Measurements from ENCODE around the gene ITFG2. TPM values are rescaled to one million over a fixed set of nuclear protein-coding genes. Genes with fewer than 3 reads are reported as not detected.

The ITFG2 gene
- total RNA-seq, 1 experiment from 2014 or later: 41.6 TPM

GRCh38 chr12:2854669-2855453 is 42.4 kb downstream of the ITFG2 start:
- Histone ChIP-seq H2BK5ac (ENCODE audit: insufficient read length, low read length) (no peak overlapping the region), H4K91ac (ENCODE audit: insufficient read length, low read depth, low read length) (no peak overlapping the region), H3K4me1 (ENCODE audit: insufficient read depth, low read length) (no peaks in the 10 kb centered on the region), H2AK5ac (ENCODE audit: insufficient read length, low read length) (no peak overlapping the region), H3K56ac (ENCODE audit: insufficient read length, low read depth, low read length) (no peak overlapping the region), H3K79me1 (ENCODE audit: insufficient read depth, low read depth, low read length, poor library complexity, severe bottlenecking) (no peaks in the 10 kb centered on the region), H4K5ac (ENCODE audit: insufficient read length, low read depth, low read length) (no peak overlapping the region), H3K14ac (ENCODE audit: insufficient read depth, low read length) (no peak overlapping the region), H3K23me2 (ENCODE audit: insufficient read length, low read depth, low read length, poor library complexity, severe bottlenecking) (no peaks in the 10 kb centered on the region), H3K18ac (ENCODE audit: insufficient read length, low read depth, low read length) (no peak overlapping the region), H3K27ac (ENCODE audit: insufficient read length, low read depth, low read length) (no peak overlapping the region), H2BK20ac (ENCODE audit: low read depth, low read length, poor library complexity, severe bottlenecking) (no peak overlapping the region), H2BK12ac (ENCODE audit: insufficient read length, low read depth, low read length) (no peak overlapping the region), H3K27me3 (ENCODE audit: insufficient read depth, low read length) (no peaks in the 10 kb centered on the region), H2BK15ac (ENCODE audit: low read depth, low read length) (no peak overlapping the region), H3K9ac (ENCODE audit: extremely low read depth, insufficient read length, low read length) (no peak overlapping the region), H3K23ac (ENCODE audit: insufficient read length, low read depth, low read length) (no peak overlapping the region), H4K20me1 (ENCODE audit: control insufficient read depth, insufficient read depth, insufficient read length) (no peaks in the 10 kb centered on the region), H3K4me2 (ENCODE audit: insufficient read depth, insufficient read length, low read length) (no peak overlapping the region), H4K8ac (replicated peaks; ENCODE audit: insufficient read length, low read depth, low read length) (no peak overlapping the region), H2AFZ (ENCODE audit: low read length) (no peak overlapping the region), H3K79me2 (ENCODE audit: insufficient read depth, low read length) (no peaks in the 10 kb centered on the region), H3T11ph (ENCODE audit: low read length) (no peak overlapping the region), H3K4ac (ENCODE audit: low read depth, low read length) (no peak overlapping the region), H2BK120ac (ENCODE audit: low read depth, low read length, poor library complexity, severe bottlenecking) (no peak overlapping the region), H3K9me3 (ENCODE audit: control insufficient read depth, low read depth, low read length) (no peaks in the 10 kb centered on the region)
- peaks cover 15 to 17% (median 16%) of the 10 kb centered on the region in 3 experiments for H3K36me3 Mint-ChIP-seq (ENCODE audit: insufficient read depth in 1 of 3, low read depth in 3 of 3)
- no peak overlapping the region for H3K4me3 Mint-ChIP-seq
- peaks cover 14 to 42% of the 10 kb centered on the region in 2 experiments for H3K4me1 Mint-ChIP-seq
- no CpG with 5 or more reads among the region's 25 CpGs for WGBS (ENCODE audit: extremely low coverage, insufficient read length, low lambda C conversion rate)
- H3K9me3 Mint-ChIP-seq: no peaks in the 10 kb centered on the region
- no peak for DNase-seq
- no peak overlapping the region for H3K27ac Mint-ChIP-seq
- no peak for TF ChIP-seq CTCF (conservative IDR thresholded peaks at IDR 0.05)
- peaks cover 4% of the 10 kb centered on the region for H3K27me3 Mint-ChIP-seq (ENCODE audit: low read depth)
